Measurements from ENCODE around the gene LRRFIP2.
"Not testable (repeated sequence)": the region's sequence is repeated elsewhere in the genome, so short reads cannot be mapped to it uniquely, and the experiment has no call there.

LRRFIP2 gene

GRCh38 chr3:37056826-37057225 is 117.6 kb downstream of the LRRFIP2 start:
- no peaks in the 10 kb centered on the region for H3K27me3 ChIP-seq (ENCODE audit: insufficient read depth, low read length)
- no peaks in the 10 kb centered on the region for H3K4me1 ChIP-seq (ENCODE audit: insufficient read depth, low read length)
- no peak overlapping the region for H2AFZ ChIP-seq (ENCODE audit: low read depth, low read length)
- H3K4me3 ChIP-seq (ENCODE audit: low read length): no peak overlapping the region
- peaks cover 61% of the 10 kb centered on the region for H3K36me3 ChIP-seq (ENCODE audit: insufficient read depth, low read length)
- no peaks in the 10 kb centered on the region for H3K9me3 ChIP-seq (ENCODE audit: low read length)

- not testable (repeated sequence) for H3K4me3 ChIP-seq (ENCODE audit: low read length); H3K9me3 ChIP-seq (ENCODE audit: low read length); H2AFZ ChIP-seq (ENCODE audit: low read depth, low read length); H3K4me1 ChIP-seq (ENCODE audit: insufficient read depth, low read length); H3K27me3 ChIP-seq (ENCODE audit: insufficient read depth, low read length)
- peaks cover 69% of the 10 kb centered on the region for H3K36me3 ChIP-seq (ENCODE audit: insufficient read depth, low read length)
These were observed 119.3 kb downstream of the LRRFIP2 start for GRCh38 chr3:37055077-37055476.

GRCh38 chr3:37054370-37054769 is 120.0 kb downstream of the LRRFIP2 start:
- Histone ChIP-seq H3K27me3 (ENCODE audit: insufficient read depth, low read length) (no peaks in the 10 kb centered on the region), H3K4me3 (ENCODE audit: low read length) (no peak overlapping the region), H3K4me1 (ENCODE audit: insufficient read depth, low read length) (no peaks in the 10 kb centered on the region), H2AFZ (ENCODE audit: low read depth, low read length) (no peak overlapping the region), H3K36me3 (ENCODE audit: insufficient read depth, low read length) (peaks cover 72% of the 10 kb centered on the region), H3K9me3 (ENCODE audit: low read length) (no peaks in the 10 kb centered on the region)

- Histone ChIP-seq H3K27me3 (ENCODE audit: insufficient read depth, low read length) (no peaks in the 10 kb centered on the region), H3K9me3 (ENCODE audit: low read length) (no peaks in the 10 kb centered on the region), H3K4me3 (ENCODE audit: low read length) (no peak overlapping the region), H3K36me3 (ENCODE audit: insufficient read depth, low read length) (peaks cover 77% of the 10 kb centered on the region), H2AFZ (ENCODE audit: low read depth, low read length) (no peak overlapping the region), H3K4me1 (ENCODE audit: insufficient read depth, low read length) (no peaks in the 10 kb centered on the region)
These were observed 120.6 kb downstream of the LRRFIP2 start for GRCh38 chr3:37053753-37054152.

- Histone ChIP-seq H3K36me3 (ENCODE audit: insufficient read depth, low read length) (peaks cover 78% of the 10 kb centered on the region), H3K9me3 (ENCODE audit: low read length) (no peaks in the 10 kb centered on the region), H3K4me3 (ENCODE audit: low read length) (no peak overlapping the region), H3K4me1 (ENCODE audit: insufficient read depth, low read length) (no peaks in the 10 kb centered on the region), H2AFZ (ENCODE audit: low read depth, low read length) (no peak overlapping the region), H3K27me3 (ENCODE audit: insufficient read depth, low read length) (no peaks in the 10 kb centered on the region)
These were observed 121.0 kb downstream of the LRRFIP2 start for GRCh38 chr3:37053337-37053736.

- H3K27me3 ChIP-seq (ENCODE audit: insufficient read depth, low read length): no peaks in the 10 kb centered on the region
- H3K36me3 ChIP-seq (ENCODE audit: insufficient read depth, low read length): peaks cover 83% of the 10 kb centered on the region
- H2AFZ ChIP-seq (ENCODE audit: low read depth, low read length): no peak overlapping the region
- no peaks in the 10 kb centered on the region for H3K9me3 ChIP-seq (ENCODE audit: low read length)
- H3K4me3 ChIP-seq (ENCODE audit: low read length): no peak overlapping the region
- H3K4me1 ChIP-seq (ENCODE audit: insufficient read depth, low read length): no peaks in the 10 kb centered on the region
These were observed 121.5 kb downstream of the LRRFIP2 start for GRCh38 chr3:37052860-37053259.

- Histone ChIP-seq H3K4me3 (ENCODE audit: low read length) (no peak overlapping the region), H3K4me1 (ENCODE audit: insufficient read depth, low read length) (no peaks in the 10 kb centered on the region), H3K27me3 (ENCODE audit: insufficient read depth, low read length) (no peaks in the 10 kb centered on the region), H3K9me3 (ENCODE audit: low read length) (no peaks in the 10 kb centered on the region), H2AFZ (ENCODE audit: low read depth, low read length) (no peak overlapping the region), H3K36me3 (ENCODE audit: insufficient read depth, low read length) (peaks cover 80% of the 10 kb centered on the region)
These were observed 124.1 kb downstream of the LRRFIP2 start for GRCh38 chr3:37050282-37050681.

- not testable (repeated sequence) for H3K9me3 ChIP-seq (ENCODE audit: low read length); H3K27me3 ChIP-seq (ENCODE audit: insufficient read depth, low read length); H3K4me1 ChIP-seq (ENCODE audit: insufficient read depth, low read length); H2AFZ ChIP-seq (ENCODE audit: low read depth, low read length); H3K4me3 ChIP-seq (ENCODE audit: low read length)
- peaks cover 60% of the 10 kb centered on the region for H3K36me3 ChIP-seq (ENCODE audit: insufficient read depth, low read length)
These were observed 131.7 kb downstream of the LRRFIP2 start for GRCh38 chr3:37042712-37043111.

- peaks cover 61% of the 10 kb centered on the region for H3K36me3 ChIP-seq (ENCODE audit: insufficient read depth, low read length)
- H3K4me1 ChIP-seq (ENCODE audit: insufficient read depth, low read length): no peaks in the 10 kb centered on the region
- no peaks in the 10 kb centered on the region for H3K27me3 ChIP-seq (ENCODE audit: insufficient read depth, low read length)
- H2AFZ ChIP-seq (ENCODE audit: low read depth, low read length): no peak overlapping the region
- H3K9me3 ChIP-seq (ENCODE audit: low read length): peaks cover under 1% of the 10 kb centered on the region
- no peak overlapping the region for H3K4me3 ChIP-seq (ENCODE audit: low read length)
These were observed 132.7 kb downstream of the LRRFIP2 start for GRCh38 chr3:37041546-37042195.

GRCh38 chr3:37040231-37040630 is 134.2 kb downstream of the LRRFIP2 start:
- no peak overlapping the region for H2AFZ ChIP-seq (ENCODE audit: low read depth, low read length)
- H3K36me3 ChIP-seq (ENCODE audit: insufficient read depth, low read length): peaks cover 69% of the 10 kb centered on the region
- H3K4me3 ChIP-seq (ENCODE audit: low read length): no peak overlapping the region
- no peaks in the 10 kb centered on the region for H3K27me3 ChIP-seq (ENCODE audit: insufficient read depth, low read length)
- H3K9me3 ChIP-seq (ENCODE audit: low read length): peaks cover 14% of the 10 kb centered on the region
- no peaks in the 10 kb centered on the region for H3K4me1 ChIP-seq (ENCODE audit: insufficient read depth, low read length)

- no peak overlapping the region for H3K4me3 ChIP-seq (ENCODE audit: low read length)
- peaks cover 72% of the 10 kb centered on the region for H3K36me3 ChIP-seq (ENCODE audit: insufficient read depth, low read length)
- H3K27me3 ChIP-seq (ENCODE audit: insufficient read depth, low read length): no peaks in the 10 kb centered on the region
- peaks cover 16% of the 10 kb centered on the region for H3K9me3 ChIP-seq (ENCODE audit: low read length)
- H2AFZ ChIP-seq (ENCODE audit: low read depth, low read length): no peak overlapping the region
- H3K4me1 ChIP-seq (ENCODE audit: insufficient read depth, low read length): no peaks in the 10 kb centered on the region
These were observed 135.1 kb downstream of the LRRFIP2 start for GRCh38 chr3:37039161-37039846.

GRCh38 chr3:37037352-37037751 is 137.0 kb downstream of the LRRFIP2 start:
- Histone ChIP-seq H3K27me3 (ENCODE audit: insufficient read depth, low read length) (no peaks in the 10 kb centered on the region), H3K4me3 (ENCODE audit: low read length) (no peak overlapping the region), H3K9me3 (ENCODE audit: low read length) (peaks cover 18% of the 10 kb centered on the region), H2AFZ (ENCODE audit: low read depth, low read length) (no peak overlapping the region), H3K36me3 (ENCODE audit: insufficient read depth, low read length) (peaks cover 84% of the 10 kb centered on the region), H3K4me1 (ENCODE audit: insufficient read depth, low read length) (no peaks in the 10 kb centered on the region)

GRCh38 chr3:37032961-37033360 is 141.4 kb downstream of the LRRFIP2 start:
- peaks cover 18% of the 10 kb centered on the region for H3K9me3 ChIP-seq (ENCODE audit: low read length)
- peaks cover 84% of the 10 kb centered on the region for H3K36me3 ChIP-seq (ENCODE audit: insufficient read depth, low read length)
- no peaks in the 10 kb centered on the region for H3K4me1 ChIP-seq (ENCODE audit: insufficient read depth, low read length)

More at GRCh38 chr3:37032961-37033360, 141.4 kb downstream of the LRRFIP2 start:
- Histone ChIP-seq H3K4me3 (ENCODE audit: low read length) (no peak overlapping the region), H3K27me3 (ENCODE audit: insufficient read depth, low read length) (no peaks in the 10 kb centered on the region), H2AFZ (ENCODE audit: low read depth, low read length) (no peak overlapping the region)

All from neuron (in vitro differentiated cells).